HG03575 (cell line): ENCODE results near the gene ALDH1B1.
A peak's percentile ranks its signal among the peaks of the same experiment; 100 is the strongest.
"Not testable (repeated sequence)": the region's sequence is repeated elsewhere in the genome, so short reads cannot be mapped to it uniquely, and the experiment has no call there.

ENCODE experiments used
- ATAC-seq: cut with Tn5 transposase; IDR thresholded peaks from one replicate; pipeline ENCODE4 v1.9.1; 2021; ENCODE audit not compliant: unreplicated experiment, insufficient number of reproducible peaks, low FRiP score; ENCODE audit errors: extremely low read depth

ALDH1B1 gene

GRCh38 chr9:38359689-38360385 lies 32.7 kb upstream of the ALDH1B1 start:
- ATAC-seq: no peak

GRCh38 chr9:38360839-38361472 lies 31.5 kb upstream of the ALDH1B1 start:
- ATAC-seq: no peak

- no peak for ATAC-seq
Measured at GRCh38 chr9:38361473-38361850, 31.0 kb upstream of the ALDH1B1 start.

- peak; percentile 63 for ATAC-seq
Measured at GRCh38 chr9:38362852-38363588, 29.5 kb upstream of the ALDH1B1 start.

- no peak for ATAC-seq
Measured at GRCh38 chr9:38363589-38363925, 28.9 kb upstream of the ALDH1B1 start.

- no peak for ATAC-seq
Measured at GRCh38 chr9:38367898-38368297, 24.6 kb upstream of the ALDH1B1 start.

GRCh38 chr9:38368731-38369130 lies 23.8 kb upstream of the ALDH1B1 start:
- no peak for ATAC-seq

- ATAC-seq: no peak
Measured at GRCh38 chr9:38370176-38370575, 22.3 kb upstream of the ALDH1B1 start.

- ATAC-seq: no peak
Measured at GRCh38 chr9:38371495-38371894, 21.0 kb upstream of the ALDH1B1 start.

- ATAC-seq: no peak
Measured at GRCh38 chr9:38372762-38373619, 19.5 kb upstream of the ALDH1B1 start.

GRCh38 chr9:38373679-38374078 lies 18.8 kb upstream of the ALDH1B1 start:
- no peak for ATAC-seq

GRCh38 chr9:38374847-38375571 lies 17.5 kb upstream of the ALDH1B1 start:
- ATAC-seq: no peak

GRCh38 chr9:38375572-38375963 lies 16.9 kb upstream of the ALDH1B1 start:
- ATAC-seq: no peak

- ATAC-seq: no peak
Measured at GRCh38 chr9:38376021-38376670, 16.4 kb upstream of the ALDH1B1 start.

- not testable (repeated sequence) for ATAC-seq
Measured at GRCh38 chr9:38377336-38378083, 15.0 kb upstream of the ALDH1B1 start.

- ATAC-seq: no peak
Measured at GRCh38 chr9:38380230-38380871, 12.2 kb upstream of the ALDH1B1 start.

GRCh38 chr9:38380872-38381534 lies 11.5 kb upstream of the ALDH1B1 start:
- ATAC-seq: no peak
